ENCODE data around the gene COX7C.

- TF ChIP-seq ZFP30 (CRISPR knock-in tag; IDR thresholded peaks at IDR 0.05): no peak
- TF ChIP-seq, protein P1, sequence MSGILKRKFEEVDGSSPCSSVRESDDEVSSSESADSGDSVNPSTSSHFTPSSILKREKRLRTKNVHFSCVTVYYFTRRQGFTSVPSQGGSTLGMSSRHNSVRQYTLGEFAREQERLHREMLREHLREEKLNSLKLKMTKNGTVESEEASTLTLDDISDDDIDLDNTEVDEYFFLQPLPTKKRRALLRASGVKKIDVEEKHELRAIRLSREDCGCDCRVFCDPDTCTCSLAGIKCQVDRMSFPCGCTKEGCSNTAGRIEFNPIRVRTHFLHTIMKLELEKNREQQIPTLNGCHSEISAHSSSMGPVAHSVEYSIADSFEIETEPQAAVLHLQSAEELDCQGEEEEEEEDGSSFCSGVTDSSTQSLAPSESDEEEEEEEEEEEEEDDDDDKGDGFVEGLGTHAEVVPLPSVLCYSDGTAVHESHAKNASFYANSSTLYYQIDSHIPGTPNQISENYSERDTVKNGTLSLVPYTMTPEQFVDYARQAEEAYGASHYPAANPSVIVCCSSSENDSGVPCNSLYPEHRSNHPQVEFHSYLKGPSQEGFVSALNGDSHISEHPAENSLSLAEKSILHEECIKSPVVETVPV (CRISPR knock-in tag; IDR thresholded peaks at IDR 0.05): no peak
- no peak for TF ChIP-seq POU6F1 (CRISPR knock-in tag; IDR thresholded peaks at IDR 0.05; ENCODE audit: borderline replicate concordance, low read depth)
- no peak for TF ChIP-seq PATZ1 (CRISPR knock-in tag; IDR thresholded peaks at IDR 0.05; ENCODE audit: borderline replicate concordance)
- TF ChIP-seq, protein P2, sequence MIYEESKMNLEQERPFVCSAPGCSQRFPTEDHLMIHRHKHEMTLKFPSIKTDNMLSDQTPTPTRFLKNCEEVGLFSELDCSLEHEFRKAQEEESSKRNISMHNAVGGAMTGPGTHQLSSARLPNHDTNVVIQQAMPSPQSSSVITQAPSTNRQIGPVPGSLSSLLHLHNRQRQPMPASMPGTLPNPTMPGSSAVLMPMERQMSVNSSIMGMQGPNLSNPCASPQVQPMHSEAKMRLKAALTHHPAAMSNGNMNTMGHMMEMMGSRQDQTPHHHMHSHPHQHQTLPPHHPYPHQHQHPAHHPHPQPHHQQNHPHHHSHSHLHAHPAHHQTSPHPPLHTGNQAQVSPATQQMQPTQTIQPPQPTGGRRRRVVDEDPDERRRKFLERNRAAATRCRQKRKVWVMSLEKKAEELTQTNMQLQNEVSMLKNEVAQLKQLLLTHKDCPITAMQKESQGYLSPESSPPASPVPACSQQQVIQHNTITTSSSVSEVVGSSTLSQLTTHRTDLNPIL (CRISPR knock-in tag; IDR thresholded peaks at IDR 0.05; ENCODE audit: low read depth): no peak
- TF ChIP-seq CSDC2 (CRISPR knock-in tag; IDR thresholded peaks at IDR 0.05): no peak
- TF ChIP-seq TOX (CRISPR knock-in tag; IDR thresholded peaks at IDR 0.05; ENCODE audit: borderline replicate concordance): no peak
- TF ChIP-seq ZC3H10 (CRISPR knock-in tag; IDR thresholded peaks at IDR 0.05): no peak
- TF ChIP-seq OSR1 (CRISPR knock-in tag; IDR thresholded peaks at IDR 0.05): no peak
- no peak for TF ChIP-seq ISL1 (CRISPR knock-in tag; IDR thresholded peaks at IDR 0.05)
Measured at GRCh38 chr5:86649832-86650505, 32.2 kb downstream of the COX7C start.

All from SK-N-SH treated with all-trans-retinoic acid at 6 μM for 48 hours (cell line).